Upper lobe of left lung (tissue), 4 donors: Measurements from ENCODE around the gene UTP15.

Experiments
- CTCF ChIP-seq, 6 experiments: fragments of 450-650 bp in 4 of 6; fragments of 200-600 bp in 2 of 6; sonication (generic) in 2 of 6; IDR thresholded peaks; one replicate each; pipeline ENCODE4 v1.5.1; 2016 to 2019; ENCODE audit warnings: antibody characterized with exemption in 6 of 6
- EP300 ChIP-seq, 4 donors: sonication (generic); formaldehyde crosslinking; IDR thresholded peaks; one replicate each; pipeline ENCODE4 v1.5.1; 2017; ENCODE audit warnings: antibody characterized with exemption in 4 of 4, control low read depth in 2 of 4
- POLR2A ChIP-seq, 4 donors: fragments of 450-650 bp; IDR thresholded peaks; one replicate each; pipeline ENCODE4 v1.5.1; 2016 to 2017; ENCODE audit warnings: antibody characterized with exemption in 4 of 4, mild to moderate bottlenecking in 2 of 4
- POLR2AphosphoS5 ChIP-seq, 2 donors: sonication (generic); formaldehyde crosslinking; IDR thresholded peaks; one replicate each; pipeline ENCODE4 v1.5.1; 2017; ENCODE audit warnings: antibody characterized with exemption in 2 of 2

- no peak for TF ChIP-seq POLR2A (IDR thresholded peaks at IDR 0.05)
- TF ChIP-seq CTCF (IDR thresholded peaks at IDR 0.05), result no peak
- TF ChIP-seq EP300 (IDR thresholded peaks at IDR 0.05), result no peak
- TF ChIP-seq POLR2AphosphoS5 (IDR thresholded peaks at IDR 0.05), result no peak
Observed at GRCh38 chr5:73564675-73565074, 868 bp upstream of the UTP15 start.
